GM12892 (cell line): ENCODE results near the gene IGFBP6.

Source experiments
- DNase-seq: peaks from one replicate; pipeline ENCODE4 v3.0.0; 2011; ENCODE audit not compliant: insufficient read length
- FAIRE-seq: peaks from 2 replicates; lab custom pipeline; 2011; peaks lifted over from hg19 to GRCh38; lab: Jason Lieb, UNC
- POLR2A ChIP-seq: IDR thresholded peaks from 2 replicates; pipeline ENCODE4 v1.6.1; 2011; ENCODE audit warnings: low read depth, low read length, control low read depth
- POLR2AphosphoS5 ChIP-seq: IDR thresholded peaks from 2 replicates; pipeline ENCODE4 v1.6.1; 2011; ENCODE audit warnings: low read depth, low read length, control low read depth
- TAF1 ChIP-seq: IDR thresholded peaks from 2 replicates; pipeline ENCODE4 v1.6.1; 2011; ENCODE audit warnings: low read depth, mild to moderate bottlenecking, control low read depth, low read length, borderline replicate concordance

The IGFBP6 gene

GRCh38 chr12:53067074-53067992 lies 30.1 kb upstream of the IGFBP6 start:
- no peak for TF ChIP-seq POLR2AphosphoS5
- no peak for TF ChIP-seq TAF1
- TF ChIP-seq POLR2A, result no peak
- DNase-seq (no peak), FAIRE-seq (no peak)

DNA sequence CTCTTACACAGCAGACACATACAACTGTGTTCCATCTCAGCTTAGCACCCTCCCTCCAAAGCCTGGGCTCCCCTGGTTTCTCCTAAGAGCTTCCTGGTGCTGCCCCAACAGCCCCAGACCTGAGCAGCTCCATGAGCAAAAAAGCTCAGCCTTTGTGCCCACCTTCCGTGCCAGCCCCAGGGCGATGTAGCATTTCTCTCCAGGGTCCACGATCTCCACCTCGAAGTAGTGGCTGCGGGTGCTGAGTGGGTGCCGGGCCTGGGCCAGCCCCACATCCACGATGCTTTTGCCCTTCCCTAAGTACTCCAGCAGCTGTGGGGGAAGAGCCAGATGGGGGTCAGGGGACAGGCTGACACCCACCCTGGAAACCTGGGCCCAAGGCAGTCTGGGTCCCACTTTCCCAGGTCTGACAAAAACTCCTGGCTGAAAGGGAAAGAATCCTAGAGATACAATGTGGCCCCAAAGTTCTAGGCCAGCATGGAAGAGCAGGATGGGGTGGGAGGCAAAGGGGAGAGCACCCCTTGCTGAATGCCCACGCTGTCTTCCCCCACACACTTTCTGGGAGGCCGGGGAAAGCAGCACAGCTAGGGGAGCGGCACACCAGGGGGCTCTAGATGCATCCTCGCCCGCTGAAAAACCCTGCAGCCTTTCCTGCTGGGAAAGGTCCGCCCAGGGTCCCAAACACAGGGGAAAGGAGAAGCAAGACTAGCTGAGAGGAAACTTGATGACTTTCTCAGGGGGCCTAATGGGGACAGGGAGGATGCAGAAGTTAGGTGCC lies 29.3 kb upstream of the IGFBP6 start:
- DNase-seq (no peak), FAIRE-seq (no peak)

DNA sequence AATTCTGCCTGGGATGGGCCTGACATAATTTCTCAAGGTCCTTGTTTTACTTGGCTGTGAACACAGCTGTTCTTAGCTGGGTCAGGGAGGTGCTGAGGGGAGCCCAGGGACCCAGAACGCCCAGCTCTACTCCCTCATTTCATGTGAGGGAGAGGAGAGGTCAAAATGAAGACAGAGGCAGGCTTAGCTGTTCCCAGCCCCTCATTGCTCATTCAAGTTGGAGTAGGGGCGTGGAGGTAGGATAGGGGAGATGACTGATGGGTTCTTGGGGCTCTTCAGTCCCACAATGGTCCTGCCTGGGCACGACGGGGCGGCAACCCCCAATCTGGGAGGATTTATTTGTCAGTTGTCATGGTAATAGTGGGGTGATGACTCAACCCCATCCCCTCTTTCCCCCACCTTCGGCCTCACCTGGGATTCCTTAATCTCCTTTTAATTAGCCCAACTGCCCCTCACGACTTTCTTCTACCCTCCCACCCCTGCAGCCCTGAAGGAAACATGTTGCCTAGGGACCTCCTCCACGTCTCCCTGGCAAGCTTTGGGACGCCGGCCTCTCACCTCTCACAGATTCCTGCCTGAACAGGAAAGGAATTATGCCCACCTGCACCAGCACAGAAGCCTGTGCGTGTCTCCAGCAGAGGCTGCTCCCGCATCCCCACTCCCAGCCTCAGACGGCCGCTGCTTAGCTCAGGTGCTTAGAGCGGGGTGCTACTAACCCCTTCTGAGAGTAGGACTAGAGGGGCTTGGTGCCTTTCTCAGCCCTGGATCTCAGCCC lies 28.5 kb upstream of the IGFBP6 start:
- no peak for DNase-seq
- no peak for TF ChIP-seq POLR2A
- TF ChIP-seq POLR2AphosphoS5, result no peak
- TF ChIP-seq TAF1, result no peak
- no peak for FAIRE-seq

More for the DNA sequence above, 29.3 kb upstream of the IGFBP6 start:
- no peak for TF ChIP-seq POLR2AphosphoS5
- no peak for TF ChIP-seq POLR2A
- TF ChIP-seq TAF1, result no peak

GRCh38 chr12:53069621-53070410 lies 27.7 kb upstream of the IGFBP6 start:
- FAIRE-seq (no peak), DNase-seq (no peak)
- no peak for TF ChIP-seq POLR2A
- no peak for TF ChIP-seq TAF1
- no peak for TF ChIP-seq POLR2AphosphoS5

DNA sequence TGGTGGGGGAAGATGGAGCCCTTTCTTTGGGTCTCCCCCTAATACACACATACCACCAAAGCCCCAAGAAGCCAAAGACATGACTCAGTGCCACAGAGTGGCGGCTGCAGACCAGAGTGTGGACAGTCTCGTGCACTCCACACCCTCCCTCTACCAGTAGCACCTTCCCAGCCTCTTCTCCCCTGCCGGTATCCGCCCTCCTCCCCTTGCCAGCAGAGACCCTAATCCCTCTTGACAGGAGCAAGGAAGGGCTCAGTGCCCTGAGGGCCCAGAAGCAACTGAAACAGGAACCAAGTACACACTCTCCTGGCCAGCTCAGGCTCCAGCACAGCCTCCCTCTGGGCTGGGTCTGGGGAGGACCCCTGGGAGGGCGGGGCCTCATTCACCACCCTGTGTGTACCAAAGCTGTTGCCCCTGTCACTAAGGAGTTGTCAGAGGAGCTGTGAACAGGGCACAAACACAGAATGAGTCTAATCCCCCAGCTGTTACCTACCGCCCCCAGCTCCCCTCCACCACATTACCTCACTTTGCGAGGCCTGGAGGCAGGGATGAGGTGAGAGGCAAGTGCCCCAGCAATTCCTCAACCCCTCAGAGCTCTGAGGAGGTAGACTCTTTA lies 26.5 kb upstream of the IGFBP6 start:
- DNase-seq (no peak), FAIRE-seq (no peak)
- TF ChIP-seq POLR2A (no peak), POLR2AphosphoS5 (no peak), TAF1 (no peak)

- TF ChIP-seq POLR2A (no peak), POLR2AphosphoS5 (no peak), TAF1 (no peak)
- FAIRE-seq (no peak), DNase-seq (no peak)
Observed at GRCh38 chr12:53071591-53072551, 25.6 kb upstream of the IGFBP6 start.

DNA sequence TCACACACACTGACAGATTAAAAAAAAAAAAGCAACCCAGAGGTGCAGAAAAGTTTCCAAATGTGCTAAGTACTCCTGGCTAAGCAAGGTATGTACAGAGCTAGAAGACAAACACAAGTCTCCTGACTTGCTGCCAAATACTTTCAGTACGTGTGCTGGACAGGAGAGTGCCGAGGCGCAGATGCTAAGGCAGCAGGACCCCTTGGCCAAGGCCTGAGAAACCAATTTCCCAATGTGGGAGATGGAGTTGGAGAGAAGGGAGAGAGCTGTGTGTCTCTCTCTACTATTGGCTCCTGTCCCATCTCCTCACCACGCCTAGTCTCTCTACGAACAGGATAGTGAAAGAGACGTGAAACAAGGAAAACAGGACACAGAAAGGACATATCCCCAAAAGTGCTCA lies 23.6 kb upstream of the IGFBP6 start:
- DNase-seq, result no peak
- no peak for TF ChIP-seq POLR2AphosphoS5
- no peak for TF ChIP-seq TAF1
- no peak for TF ChIP-seq POLR2A

DNA sequence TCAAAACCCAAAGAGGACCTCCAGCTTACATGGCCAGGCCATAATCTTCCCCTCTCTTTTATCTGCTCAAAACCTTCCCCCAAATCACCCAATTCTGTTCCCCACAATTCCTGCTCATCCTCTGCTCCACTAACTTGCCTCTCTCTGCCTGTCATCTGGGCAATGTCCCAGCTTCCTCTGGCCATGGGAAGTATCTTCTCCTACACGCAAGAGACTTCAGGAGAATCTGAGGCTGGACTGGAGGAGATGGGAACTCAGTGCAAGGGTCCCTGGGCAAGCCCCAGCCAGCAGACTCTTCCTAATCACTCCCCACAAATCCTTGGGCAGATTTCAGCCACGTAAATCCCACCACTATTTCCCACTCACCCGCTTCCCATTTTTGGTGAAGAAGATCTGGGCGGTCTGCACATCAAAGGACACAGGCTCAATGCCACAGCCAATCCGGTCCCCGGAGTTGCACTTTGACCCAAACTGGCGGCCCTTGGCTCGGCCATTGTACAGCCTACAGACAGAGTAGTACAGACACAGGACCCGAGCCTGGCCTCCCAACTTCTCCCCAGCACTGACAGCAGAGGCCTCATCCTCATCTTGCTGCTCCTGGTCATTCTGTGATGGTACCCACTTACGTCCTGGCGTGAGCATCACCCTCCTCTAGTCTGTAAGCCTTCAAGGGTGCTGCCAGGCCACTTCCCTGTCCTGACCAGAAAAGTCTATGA lies 23.0 kb upstream of the IGFBP6 start:
- FAIRE-seq (no peak), DNase-seq (no peak)
- TF ChIP-seq POLR2AphosphoS5 (no peak), TAF1 (no peak), POLR2A (no peak)

More for the DNA sequence above, 23.6 kb upstream of the IGFBP6 start:
- FAIRE-seq, result no peak

DNA sequence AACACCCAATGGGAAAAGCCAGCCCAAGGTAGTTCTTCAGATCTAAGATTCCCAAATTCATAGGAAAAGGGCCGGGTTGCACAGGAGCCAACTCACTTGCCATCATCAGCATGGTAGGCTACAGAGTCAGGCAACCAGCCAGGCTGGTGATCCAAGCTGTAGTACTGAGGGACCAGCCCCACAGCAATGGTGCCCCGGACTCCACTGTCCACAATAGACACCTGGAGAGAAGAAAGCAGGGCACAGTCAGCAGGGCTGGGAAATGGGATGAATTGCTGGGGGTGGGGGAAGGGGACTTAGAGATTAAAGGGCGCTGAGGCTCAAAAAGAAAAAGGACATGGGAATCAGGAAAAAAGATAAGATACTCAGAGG lies 22.5 kb upstream of the IGFBP6 start:
- no peak for DNase-seq
- TF ChIP-seq TAF1, result no peak
- TF ChIP-seq POLR2A, result no peak
- no peak for TF ChIP-seq POLR2AphosphoS5
- no peak for FAIRE-seq
